HCT116 (cell line): ENCODE data around the gene SEC22A. TPM values are rescaled to one million over a fixed set of nuclear protein-coding genes. Genes with fewer than 3 reads are reported as not detected.

ENCODE experiments used
- ATAC-seq: fragments of 200-7000 bp; cut with Tn5 transposase; 2 replicates; pipeline ENCODE4 v1.9.1; 2020; ENCODE audit warnings: mild to moderate bottlenecking, moderate library complexity
- BruUV-seq: library from RNA; stranded (reverse); fragments of 400-500 nt; replicated peaks from 2 replicates; lab custom pipeline; 2021; lab: Mats Ljungman, UMichigan
- CTCF ChIA-PET: fragments of 300-600 bp; sonication (Branson Sonifier 250); formaldehyde crosslinking; loops from one replicate; lab custom pipeline; 2021; ENCODE audit warnings: antibody characterized with exemption; lab: Charles Lee
- POLR2A ChIA-PET: fragments of 300-600, 350-600 bp; sonication (Branson Sonifier 250); formaldehyde crosslinking; loops from one replicate; lab custom pipeline; 2021; ENCODE audit warnings: antibody characterized with exemption; lab: Charles Lee
- RAD21 ChIA-PET, 2 experiments: fragments of 300-600 bp; sonication (Branson Sonifier 250); formaldehyde crosslinking; loops; one replicate each; lab custom pipeline; 2023; ENCODE audit warnings: low total read pairs in 2 of 2; ENCODE audit not compliant: uncharacterized antibody in 2 of 2, unreplicated experiment in 2 of 2, low non-redundant PET in 1 of 2; lab: Charles Lee
- DNase-seq: peaks from one replicate; pipeline ENCODE4 v3.0.0-alpha.2; 2010; ENCODE audit warnings: low read depth, low spot score
- H2AFZ ChIP-seq: fragments of 200-600 bp; shearing (Covaris generic), sonication (generic); 2 replicates; pipeline ENCODE4 v1.6.1; 2017; ENCODE audit warnings: low read depth, mixed run types, mixed read lengths, antibody characterized with exemption, low read length; ENCODE audit not compliant: poor library complexity, severe bottlenecking
- H3K27ac ChIP-seq: 2 replicates; pipeline ENCODE4 v1.5.1; 2012; ENCODE audit warnings: low read depth, low read length
- H3K27me3 ChIP-seq: fragments of 200-600 bp; sonication (generic); 2 replicates; pipeline ENCODE4 v1.6.1; 2016; ENCODE audit warnings: mixed run types, low read length, mixed read lengths; ENCODE audit not compliant: insufficient read depth
- H3K36me3 ChIP-seq, 2 experiments: fragments of 200-500 bp in 1 of 2; fragments of 200-600 bp in 1 of 2; sonication (Bioruptor generic) in 1 of 2; sonication (generic) in 1 of 2; 2 replicates each; pipeline versions ENCODE4 v1.5.1 to v1.6.1; 2014 to 2016; ENCODE audit warnings: low read length in 2 of 2, inconsistent platforms in 1 of 2, mixed read lengths in 1 of 2, mixed run types in 1 of 2; ENCODE audit not compliant: insufficient read depth in 2 of 2, control insufficient read depth in 1 of 2
- H3K4me1 ChIP-seq, 2 experiments: fragments of 200-600 bp in 1 of 2; sonication (generic) in 1 of 2; 2 replicates each; pipeline versions ENCODE4 v1.5.1 to v1.6.1; 2012 to 2017; ENCODE audit warnings: low read length in 2 of 2, inconsistent platforms in 1 of 2, mild to moderate bottlenecking in 1 of 2, mixed read lengths in 1 of 2, mixed run types in 1 of 2, moderate library complexity in 1 of 2; ENCODE audit not compliant: insufficient read depth in 2 of 2, control insufficient read depth in 1 of 2
- H3K4me2 ChIP-seq: fragments of 200-600 bp; sonication (generic); 2 replicates; pipeline ENCODE4 v1.6.1; 2017; ENCODE audit warnings: mixed run types, low read length, mixed read lengths
- H3K4me3 ChIP-seq, 2 experiments: fragments of 200-600 bp in 1 of 2; sonication (generic) in 1 of 2; replicated peaks in 1 of 2; 2 replicates each; pipeline ENCODE4 v1.5.1; 2011 to 2016; ENCODE audit warnings: low read length in 2 of 2, control low read depth in 1 of 2, low read depth in 1 of 2, mild to moderate bottlenecking in 1 of 2, mixed read lengths in 1 of 2, mixed run types in 1 of 2
- H3K79me2 ChIP-seq: fragments of 200-600 bp; sonication (generic); 2 replicates; pipeline ENCODE4 v1.6.1; 2017; ENCODE audit warnings: mild to moderate bottlenecking, mixed run types, low read length, moderate library complexity, mixed read lengths; ENCODE audit not compliant: insufficient read depth
- H3K9ac ChIP-seq: fragments of 200-600 bp; sonication (generic); 2 replicates; pipeline ENCODE4 v1.6.1; 2016; ENCODE audit warnings: low read length, mixed read lengths
- H3K9me2 ChIP-seq: fragments of 200-600 bp; sonication (generic), shearing (Covaris generic); 2 replicates; pipeline ENCODE4 v1.6.1; 2017; ENCODE audit warnings: mixed run types, mild to moderate bottlenecking, moderate library complexity; ENCODE audit not compliant: insufficient read depth
- H3K9me3 ChIP-seq, 2 experiments: fragments of 200-500 bp in 1 of 2; fragments of 200-600 bp in 1 of 2; sonication (Bioruptor generic) in 1 of 2; sonication (generic) in 1 of 2; 2 replicates each; pipeline ENCODE4 v1.6.1; 2014 to 2017; ENCODE audit warnings: low read length in 2 of 2, mixed read lengths in 2 of 2, inconsistent platforms in 1 of 2, low read depth in 1 of 2, mild to moderate bottlenecking in 1 of 2, mixed run types in 1 of 2, moderate library complexity in 1 of 2; ENCODE audit not compliant: control insufficient read depth in 1 of 2, insufficient read depth in 1 of 2
- H4K20me1 ChIP-seq: fragments of 200-600 bp; sonication (generic), shearing (Covaris generic); 2 replicates; pipeline ENCODE4 v1.6.1; 2017; ENCODE audit warnings: mixed run types, mild to moderate bottlenecking, moderate library complexity; ENCODE audit not compliant: insufficient read depth
- CBX3 ChIP-seq: IDR thresholded peaks from 2 replicates; pipeline ENCODE4 v1.6.1; 2012; ENCODE audit warnings: low read depth
- CEBPB ChIP-seq: IDR thresholded peaks from 2 replicates; pipeline ENCODE4 v1.6.1; 2012; ENCODE audit warnings: low read depth
- EZH2phosphoT487 ChIP-seq: fragments of 200-600 bp; IDR thresholded peaks from 2 replicates; pipeline ENCODE4 v1.6.1; 2018; ENCODE audit warnings: antibody characterized with exemption, borderline replicate concordance
- JUND ChIP-seq: IDR thresholded peaks from 2 replicates; pipeline ENCODE4 v1.6.1; 2012
- SIN3A ChIP-seq: IDR thresholded peaks from 2 replicates; pipeline ENCODE4 v1.6.1; 2012; ENCODE audit warnings: low read depth
- TCF7L2 ChIP-seq: IDR thresholded peaks from 2 replicates; pipeline ENCODE4 v1.7.0; 2011; ENCODE audit warnings: borderline replicate concordance, inconsistent platforms; ENCODE audit not compliant: insufficient read depth, insufficient read length; ENCODE audit errors: extremely low read depth
- YY1 ChIP-seq: IDR thresholded peaks from 2 replicates; pipeline ENCODE4 v1.6.1; 2011; ENCODE audit warnings: low read length, low read depth, moderate library complexity, mild to moderate bottlenecking; ENCODE audit not compliant: insufficient replicate concordance; ENCODE audit errors: extremely low read depth
- intact Hi-C: fragments of 100-400 bp; cut with micrococcal nuclease; formaldehyde crosslinking; loops from 2 replicates; pipeline ENCODE4 v1.10.0; 2022
- total RNA-seq: library from RNA; stranded (reverse); gene quantifications from one replicate; pipeline ENCODE4 v1.2.1, GENCODE V29; 2021; ENCODE audit not compliant: unreplicated experiment
- TF ChIP-seq, protein P1 (sequence below): IDR thresholded peaks from 2 replicates; pipeline ENCODE4 v1.6.1; 2012; ENCODE audit warnings: low read depth

Gene SEC22A
- total RNA-seq, 1 experiment from 2014 or later: 10.6 TPM

DNA sequence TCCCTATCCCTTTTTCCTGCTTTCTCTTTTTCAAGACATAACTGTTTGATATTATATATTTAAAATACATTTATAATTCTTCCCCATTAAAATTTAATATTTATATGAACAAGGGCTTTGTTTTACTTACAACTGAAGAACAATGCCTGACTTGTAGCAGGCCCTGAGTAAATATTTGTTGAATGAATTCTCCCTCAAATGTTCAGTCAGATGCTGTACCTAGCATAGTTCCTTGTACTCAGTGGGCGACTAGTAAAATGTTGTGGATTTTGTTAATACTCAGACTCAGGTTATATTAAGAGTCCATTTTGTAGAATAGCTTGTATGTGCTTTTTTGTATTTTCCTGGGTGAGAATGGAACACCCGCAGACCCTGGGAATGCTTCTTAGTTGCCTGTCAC is 69.1 kb downstream of the SEC22A start:
- no peaks in the 10 kb centered on the region for H3K4me1 ChIP-seq
- H4K20me1 ChIP-seq: no peaks in the 10 kb centered on the region
- no peak for TF ChIP-seq SIN3A
- TF ChIP-seq TCF7L2: no peak
- no peak for TF ChIP-seq CEBPB
- TF ChIP-seq, protein P1, sequence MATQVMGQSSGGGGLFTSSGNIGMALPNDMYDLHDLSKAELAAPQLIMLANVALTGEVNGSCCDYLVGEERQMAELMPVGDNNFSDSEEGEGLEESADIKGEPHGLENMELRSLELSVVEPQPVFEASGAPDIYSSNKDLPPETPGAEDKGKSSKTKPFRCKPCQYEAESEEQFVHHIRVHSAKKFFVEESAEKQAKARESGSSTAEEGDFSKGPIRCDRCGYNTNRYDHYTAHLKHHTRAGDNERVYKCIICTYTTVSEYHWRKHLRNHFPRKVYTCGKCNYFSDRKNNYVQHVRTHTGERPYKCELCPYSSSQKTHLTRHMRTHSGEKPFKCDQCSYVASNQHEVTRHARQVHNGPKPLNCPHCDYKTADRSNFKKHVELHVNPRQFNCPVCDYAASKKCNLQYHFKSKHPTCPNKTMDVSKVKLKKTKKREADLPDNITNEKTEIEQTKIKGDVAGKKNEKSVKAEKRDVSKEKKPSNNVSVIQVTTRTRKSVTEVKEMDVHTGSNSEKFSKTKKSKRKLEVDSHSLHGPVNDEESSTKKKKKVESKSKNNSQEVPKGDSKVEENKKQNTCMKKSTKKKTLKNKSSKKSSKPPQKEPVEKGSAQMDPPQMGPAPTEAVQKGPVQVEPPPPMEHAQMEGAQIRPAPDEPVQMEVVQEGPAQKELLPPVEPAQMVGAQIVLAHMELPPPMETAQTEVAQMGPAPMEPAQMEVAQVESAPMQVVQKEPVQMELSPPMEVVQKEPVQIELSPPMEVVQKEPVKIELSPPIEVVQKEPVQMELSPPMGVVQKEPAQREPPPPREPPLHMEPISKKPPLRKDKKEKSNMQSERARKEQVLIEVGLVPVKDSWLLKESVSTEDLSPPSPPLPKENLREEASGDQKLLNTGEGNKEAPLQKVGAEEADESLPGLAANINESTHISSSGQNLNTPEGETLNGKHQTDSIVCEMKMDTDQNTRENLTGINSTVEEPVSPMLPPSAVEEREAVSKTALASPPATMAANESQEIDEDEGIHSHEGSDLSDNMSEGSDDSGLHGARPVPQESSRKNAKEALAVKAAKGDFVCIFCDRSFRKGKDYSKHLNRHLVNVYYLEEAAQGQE: no peak
- TF ChIP-seq CBX3: no peak
- TF ChIP-seq YY1: no peak
- no peak for TF ChIP-seq JUND
- TF ChIP-seq EZH2phosphoT487: no peak
- no peak overlapping the region for H3K4me2 ChIP-seq
- H3K27me3 ChIP-seq: no peaks in the 10 kb centered on the region
- BruUV-seq: no TSS peak
- H3K79me2 ChIP-seq: no peaks in the 10 kb centered on the region
- POLR2A ChIA-PET: no interaction called here
- no peak overlapping the region for H3K4me3 ChIP-seq
- no peaks in the 10 kb centered on the region for H3K9me2 ChIP-seq
- no peaks in the 10 kb centered on the region for H3K9me3 ChIP-seq
- CTCF ChIA-PET: no interaction called here
- ATAC-seq: no peak
- DNase-seq: no peak
- intact Hi-C loops: no loop called here
- H3K36me3 ChIP-seq: no peaks in the 10 kb centered on the region
- no peak overlapping the region for H3K27ac ChIP-seq
- H2AFZ ChIP-seq: no peak overlapping the region
- no peak overlapping the region for H3K9ac ChIP-seq
- RAD21 ChIA-PET: no interaction called here
